Nephron progenitor cell (in vitro differentiated cells): ENCODE data around the gene PRDM16.

Experiments
- DNase-seq: peaks from one replicate; pipeline ENCODE4 v3.0.0; 2021
- H3K27ac Mint-ChIP-seq: 2 replicates; pipeline ENCODE4 v1.8.0; 2021; ENCODE audit warnings: mild to moderate bottlenecking, moderate library complexity, mixed read lengths
- H3K27me3 Mint-ChIP-seq: 2 replicates; pipeline ENCODE4 v1.8.0; 2021; ENCODE audit warnings: mild to moderate bottlenecking, low read depth, mixed read lengths; ENCODE audit not compliant: poor library complexity
- H3K36me3 Mint-ChIP-seq: 2 replicates; pipeline ENCODE4 v1.8.0; 2021; ENCODE audit warnings: low read depth, mixed read lengths
- H3K4me1 Mint-ChIP-seq: 2 replicates; pipeline ENCODE4 v1.8.0; 2021; ENCODE audit warnings: mixed read lengths
- H3K4me3 Mint-ChIP-seq: 2 replicates; pipeline ENCODE4 v1.8.0; 2021; ENCODE audit warnings: mild to moderate bottlenecking, moderate library complexity, mixed read lengths
- H3K9me3 Mint-ChIP-seq: 2 replicates; pipeline ENCODE4 v1.8.0; 2021; ENCODE audit warnings: mild to moderate bottlenecking, moderate library complexity, mixed read lengths
- CTCF ChIP-seq: fragments of 200-600 bp; sonication (generic); IDR thresholded peaks from 2 replicates; pipeline ENCODE4 v1.5.0; 2021; ENCODE audit warnings: antibody characterized with exemption

Gene PRDM16

DNA sequence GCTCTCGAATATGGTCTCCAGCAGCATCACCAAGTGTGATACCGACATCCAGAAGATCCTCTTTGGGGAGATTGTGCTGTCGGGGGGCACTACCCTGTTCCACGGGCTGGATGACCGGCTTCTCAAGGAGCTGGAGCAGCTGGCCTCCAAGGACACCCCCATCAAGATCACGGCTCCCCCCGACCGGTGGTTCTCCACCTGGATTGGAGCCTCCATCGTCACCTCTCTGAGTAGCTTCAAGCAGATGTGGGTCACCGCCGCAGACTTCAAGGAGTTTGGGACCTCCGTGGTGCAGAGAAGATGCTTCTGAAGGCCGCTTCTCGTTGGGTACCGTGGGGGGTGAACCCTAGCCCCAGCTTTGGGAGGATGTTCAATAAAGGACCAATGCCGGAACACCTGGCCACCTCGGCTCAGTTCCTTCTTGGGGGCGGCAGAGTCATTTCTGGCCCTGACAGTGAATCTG is 46.5 kb upstream of the PRDM16 start:
- no peaks in the 10 kb centered on the region for H3K36me3 Mint-ChIP-seq
- TF ChIP-seq CTCF: no peak
- H3K4me3 Mint-ChIP-seq: no peak overlapping the region
- H3K9me3 Mint-ChIP-seq: peaks cover 43% of the 10 kb centered on the region
- DNase-seq: no peak
- H3K4me1 Mint-ChIP-seq: no peaks in the 10 kb centered on the region
- H3K27me3 Mint-ChIP-seq: peaks cover 16% of the 10 kb centered on the region
- no peak overlapping the region for H3K27ac Mint-ChIP-seq

DNA sequence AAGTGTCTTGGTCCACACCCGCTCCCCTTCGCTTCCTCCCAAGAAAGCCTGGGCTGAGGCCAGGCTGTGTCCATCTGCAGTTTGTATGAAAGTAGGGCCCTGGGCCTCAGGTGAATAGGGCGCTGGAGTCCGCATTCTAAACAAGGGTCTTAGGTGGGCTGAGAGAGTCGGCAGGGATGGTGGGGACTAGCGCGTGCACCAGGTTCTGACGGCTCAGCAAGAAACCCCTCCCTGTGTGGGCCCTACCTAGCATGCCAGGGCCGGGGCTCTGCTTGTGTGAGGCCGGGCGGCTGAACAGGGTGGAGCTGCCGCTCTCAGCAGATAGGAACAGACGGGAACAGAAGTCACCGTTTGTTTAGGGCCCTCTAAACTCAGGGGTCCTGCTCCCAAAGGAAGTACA is 46.0 kb upstream of the PRDM16 start:
- DNase-seq: no peak
- Mint-ChIP-seq H3K9me3 (peaks cover 42% of the 10 kb centered on the region), H3K36me3 (no peaks in the 10 kb centered on the region), H3K27me3 (peaks cover 15% of the 10 kb centered on the region), H3K4me3 (no peak overlapping the region), H3K4me1 (no peaks in the 10 kb centered on the region), H3K27ac (no peak overlapping the region)
- no peak for TF ChIP-seq CTCF

GRCh38 chr1:3024019-3024418 is 45.0 kb upstream of the PRDM16 start:
- no peaks in the 10 kb centered on the region for H3K4me1 Mint-ChIP-seq
- no peak for TF ChIP-seq CTCF
- H3K9me3 Mint-ChIP-seq: peaks cover 34% of the 10 kb centered on the region
- H3K27ac Mint-ChIP-seq: no peak overlapping the region
- no peaks in the 10 kb centered on the region for H3K36me3 Mint-ChIP-seq
- DNase-seq: no peak
- peaks cover 15% of the 10 kb centered on the region for H3K27me3 Mint-ChIP-seq
- H3K4me3 Mint-ChIP-seq: no peak overlapping the region

DNA sequence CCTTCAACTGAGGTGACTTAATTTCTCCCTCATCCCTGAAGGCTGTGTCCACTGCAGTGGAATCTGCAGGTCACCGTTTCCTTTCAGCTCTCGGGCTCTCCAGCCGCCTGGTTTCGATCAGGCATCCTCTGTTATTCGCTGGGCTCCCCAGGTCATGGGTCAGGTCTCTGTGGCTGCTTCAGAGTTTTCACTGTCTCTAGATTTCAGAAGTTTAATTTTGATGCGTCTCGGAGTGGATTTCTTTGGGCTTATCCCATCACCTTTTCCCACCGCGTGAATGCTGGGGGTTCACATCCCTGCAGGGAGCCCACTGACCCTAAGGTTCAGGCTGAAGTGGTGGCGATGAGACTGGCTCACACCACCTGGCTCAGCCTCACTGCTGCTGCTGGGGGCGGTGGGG is 44.4 kb upstream of the PRDM16 start:
- no peak overlapping the region for H3K4me3 Mint-ChIP-seq
- no peak for TF ChIP-seq CTCF
- H3K4me1 Mint-ChIP-seq: no peaks in the 10 kb centered on the region
- H3K9me3 Mint-ChIP-seq: peaks cover 34% of the 10 kb centered on the region
- H3K36me3 Mint-ChIP-seq: no peaks in the 10 kb centered on the region
- H3K27me3 Mint-ChIP-seq: peaks cover 15% of the 10 kb centered on the region
- no peak for DNase-seq
- no peak overlapping the region for H3K27ac Mint-ChIP-seq

DNA sequence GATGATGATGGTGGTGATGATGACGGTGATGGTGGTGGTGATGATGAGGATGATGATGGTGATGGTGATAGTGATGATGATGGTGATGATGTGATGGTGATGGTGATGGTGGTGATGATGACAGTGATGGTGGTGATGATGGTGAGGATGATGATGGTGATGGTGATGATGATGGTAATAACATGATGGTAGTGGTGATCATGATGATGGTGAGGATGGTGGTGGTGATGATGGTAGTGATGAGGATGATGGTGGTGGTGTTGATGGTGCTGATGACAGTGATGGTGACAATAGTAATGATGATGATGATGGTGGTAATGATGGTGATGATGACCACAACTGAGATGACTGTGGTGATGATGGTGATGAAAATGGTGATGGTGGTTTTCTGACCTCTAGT is 42.9 kb upstream of the PRDM16 start:
- peaks cover 15% of the 10 kb centered on the region for H3K27me3 Mint-ChIP-seq
- no peak overlapping the region for H3K4me3 Mint-ChIP-seq
- no peaks in the 10 kb centered on the region for H3K4me1 Mint-ChIP-seq
- DNase-seq: no peak
- no peak overlapping the region for H3K27ac Mint-ChIP-seq
- H3K36me3 Mint-ChIP-seq: no peaks in the 10 kb centered on the region
- no peak for TF ChIP-seq CTCF
- H3K9me3 Mint-ChIP-seq: peaks cover 28% of the 10 kb centered on the region

- TF ChIP-seq CTCF: no peak
- no peaks in the 10 kb centered on the region for H3K36me3 Mint-ChIP-seq
Measured at GRCh38 chr1:3026581-3027391, 42.2 kb upstream of the PRDM16 start.

More at GRCh38 chr1:3026581-3027391, 42.2 kb upstream of the PRDM16 start:
- Mint-ChIP-seq H3K4me1 (no peaks in the 10 kb centered on the region), H3K27me3 (peaks cover 15% of the 10 kb centered on the region), H3K9me3 (peaks cover 23% of the 10 kb centered on the region), H3K4me3 (no peak overlapping the region), H3K27ac (no peak overlapping the region)
- no peak for DNase-seq
